OCI-LY7 (cell line): ENCODE measurements around the gene FRMPD4.

Experiments used
- EZH2phosphoT487 ChIP-seq: fragments of 200-600 bp; sonication (generic); IDR thresholded peaks from 2 replicates; pipeline ENCODE4 v1.6.1; 2018; ENCODE audit warnings: low read depth, borderline replicate concordance, mild to moderate bottlenecking, mixed run types, antibody characterized with exemption, low read length, moderate library complexity, mixed read lengths
- TF ChIP-seq, protein P1 (sequence below): fragments of 200-600 bp; sonication (generic); conservative IDR thresholded peaks from 2 replicates; pipeline ENCODE4 v1.5.1; 2014; ENCODE audit warnings: mild to moderate bottlenecking, antibody characterized with exemption, low read length, moderate library complexity, mixed read lengths

DNA sequence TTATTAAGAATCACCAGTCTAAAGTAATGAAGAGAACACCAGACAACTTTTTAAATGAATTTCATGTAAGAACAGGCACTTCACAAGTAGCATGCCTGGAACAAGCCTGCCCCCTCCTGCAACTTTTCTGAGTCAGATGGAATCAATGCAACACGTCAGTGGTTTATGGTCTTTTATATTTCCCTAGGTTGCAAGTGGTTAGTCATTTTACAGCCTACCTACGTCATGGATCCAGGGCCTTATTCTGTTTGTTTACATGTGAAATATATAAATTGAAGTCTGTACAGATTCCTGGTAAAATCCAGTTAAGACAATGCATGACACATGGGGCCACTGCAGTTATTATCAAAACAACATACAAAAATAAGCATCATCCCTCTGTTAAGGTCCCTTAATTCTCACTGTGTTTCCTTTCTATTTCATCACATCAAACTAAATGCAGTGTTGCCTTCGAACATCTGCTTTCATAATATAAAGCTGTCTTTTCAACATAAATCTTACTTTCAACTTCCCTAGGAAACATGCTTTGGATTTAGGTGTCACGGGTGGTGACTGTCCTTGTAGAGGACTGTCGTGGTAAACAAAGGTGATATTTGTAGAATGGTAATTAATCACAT, 309.3 kb downstream of the FRMPD4 start:
- TF ChIP-seq, protein P1, sequence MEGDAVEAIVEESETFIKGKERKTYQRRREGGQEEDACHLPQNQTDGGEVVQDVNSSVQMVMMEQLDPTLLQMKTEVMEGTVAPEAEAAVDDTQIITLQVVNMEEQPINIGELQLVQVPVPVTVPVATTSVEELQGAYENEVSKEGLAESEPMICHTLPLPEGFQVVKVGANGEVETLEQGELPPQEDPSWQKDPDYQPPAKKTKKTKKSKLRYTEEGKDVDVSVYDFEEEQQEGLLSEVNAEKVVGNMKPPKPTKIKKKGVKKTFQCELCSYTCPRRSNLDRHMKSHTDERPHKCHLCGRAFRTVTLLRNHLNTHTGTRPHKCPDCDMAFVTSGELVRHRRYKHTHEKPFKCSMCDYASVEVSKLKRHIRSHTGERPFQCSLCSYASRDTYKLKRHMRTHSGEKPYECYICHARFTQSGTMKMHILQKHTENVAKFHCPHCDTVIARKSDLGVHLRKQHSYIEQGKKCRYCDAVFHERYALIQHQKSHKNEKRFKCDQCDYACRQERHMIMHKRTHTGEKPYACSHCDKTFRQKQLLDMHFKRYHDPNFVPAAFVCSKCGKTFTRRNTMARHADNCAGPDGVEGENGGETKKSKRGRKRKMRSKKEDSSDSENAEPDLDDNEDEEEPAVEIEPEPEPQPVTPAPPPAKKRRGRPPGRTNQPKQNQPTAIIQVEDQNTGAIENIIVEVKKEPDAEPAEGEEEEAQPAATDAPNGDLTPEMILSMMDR = no peak
- no peak for TF ChIP-seq EZH2phosphoT487
